Activated T-cell treated with anti-CD3 and anti-CD28 coated beads for 1 hour (primary cell): ENCODE results near the gene YTHDC2.
"Not testable (repeated sequence)": the region's sequence is repeated elsewhere in the genome, so short reads cannot be mapped to it uniquely, and the experiment has no call there.

Source experiments
- DNase-seq: peaks from one replicate; pipeline ENCODE4 v3.0.0-alpha.2; 2020; ENCODE audit warnings: low read depth

The YTHDC2 gene

DNA sequence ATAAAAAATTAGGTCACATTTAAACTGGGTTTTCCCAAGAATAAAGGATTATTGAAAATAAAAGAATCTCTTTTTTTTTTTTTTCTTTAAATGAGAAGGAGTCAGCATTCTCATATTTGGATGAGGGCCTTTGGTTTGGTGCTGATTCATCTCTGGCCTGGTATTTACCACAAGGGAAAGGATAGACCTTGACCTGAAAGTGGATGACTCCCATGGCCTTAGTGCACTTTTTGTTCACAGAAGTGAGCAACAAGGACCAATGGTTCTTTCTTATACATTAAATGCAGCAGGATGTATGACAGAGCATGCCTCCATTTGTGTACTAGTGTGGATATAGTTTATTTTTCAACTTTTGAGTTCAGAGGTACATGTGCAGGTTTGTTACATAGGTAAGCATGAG, 6.9 kb downstream of the YTHDC2 start:
- no peak for DNase-seq

DNA sequence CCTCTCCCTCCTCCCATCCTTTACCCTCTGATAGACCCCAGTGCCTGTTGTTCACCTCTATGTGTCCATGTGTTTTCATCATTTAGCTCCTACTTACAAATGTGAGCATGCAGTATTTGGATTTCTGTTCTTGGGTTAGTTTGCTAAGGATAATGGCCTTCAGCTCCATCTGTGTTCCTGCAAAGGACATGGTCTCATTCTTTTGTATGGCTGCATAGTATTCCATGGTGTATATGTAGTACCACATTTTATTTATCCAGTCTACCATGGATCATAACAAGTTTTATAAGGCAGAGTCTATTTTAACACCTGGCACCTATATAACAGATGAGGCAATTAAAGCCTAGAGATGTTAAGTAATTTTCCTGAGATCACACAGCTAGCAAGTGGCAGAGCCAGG, 7.4 kb downstream of the YTHDC2 start:
- no peak for DNase-seq

DNA sequence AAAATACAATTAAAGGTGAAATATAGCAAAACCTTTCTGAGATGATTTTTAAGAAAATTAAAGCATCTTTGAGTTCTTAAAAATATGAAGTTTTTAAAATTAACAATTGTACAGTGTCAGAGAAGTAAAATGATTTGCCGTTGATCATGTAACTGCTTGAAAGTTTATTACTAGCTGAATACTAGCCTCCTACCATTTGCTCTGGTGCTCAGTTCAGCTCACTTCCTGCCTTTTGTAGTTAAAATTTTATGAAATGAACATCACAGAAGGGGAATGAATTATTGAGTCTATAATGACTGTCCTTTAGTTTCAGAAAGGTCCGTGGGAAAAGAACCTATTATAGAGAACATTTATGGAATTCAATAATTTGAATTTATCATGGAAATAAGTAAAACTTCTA, 9.7 kb downstream of the YTHDC2 start:
- no peak for DNase-seq

DNA sequence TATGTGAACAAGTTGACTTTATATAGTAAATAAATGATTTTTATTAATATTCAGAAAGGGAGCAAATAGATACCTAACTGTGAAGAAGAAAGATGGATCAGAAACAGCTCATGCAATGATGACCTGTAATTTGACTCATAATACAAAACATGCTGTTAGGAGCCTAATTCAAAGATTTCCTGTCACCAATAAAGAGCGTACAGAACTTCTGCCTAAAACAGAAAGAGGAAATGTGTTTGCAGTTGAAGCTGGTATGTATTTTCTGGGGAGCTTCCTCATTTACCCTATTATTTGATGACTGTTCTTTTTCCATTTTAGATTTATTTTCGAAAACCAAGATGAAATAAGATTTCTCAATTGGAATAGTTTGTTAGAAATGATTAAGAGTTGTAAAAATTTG, 11.4 kb downstream of the YTHDC2 start:
- DNase-seq = no peak

DNA sequence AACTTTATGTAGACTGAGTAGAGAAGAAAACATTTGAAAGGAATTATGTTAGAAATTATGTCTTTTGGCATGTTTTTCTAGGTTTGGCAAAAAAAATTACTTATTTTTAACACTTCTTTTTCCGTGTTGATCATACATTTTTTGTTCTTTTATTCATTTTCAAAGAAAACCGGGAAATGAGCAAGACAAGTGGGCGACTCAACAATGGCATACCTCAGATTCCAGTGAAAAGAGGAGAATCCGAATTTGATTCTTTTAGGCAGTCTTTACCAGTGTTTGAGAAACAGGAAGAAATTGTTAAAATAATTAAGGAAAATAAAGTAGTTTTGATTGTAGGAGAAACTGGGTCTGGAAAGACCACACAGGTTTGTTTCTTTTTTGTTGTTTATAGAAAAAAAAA, 12.9 kb downstream of the YTHDC2 start:
- no peak for DNase-seq

DNA sequence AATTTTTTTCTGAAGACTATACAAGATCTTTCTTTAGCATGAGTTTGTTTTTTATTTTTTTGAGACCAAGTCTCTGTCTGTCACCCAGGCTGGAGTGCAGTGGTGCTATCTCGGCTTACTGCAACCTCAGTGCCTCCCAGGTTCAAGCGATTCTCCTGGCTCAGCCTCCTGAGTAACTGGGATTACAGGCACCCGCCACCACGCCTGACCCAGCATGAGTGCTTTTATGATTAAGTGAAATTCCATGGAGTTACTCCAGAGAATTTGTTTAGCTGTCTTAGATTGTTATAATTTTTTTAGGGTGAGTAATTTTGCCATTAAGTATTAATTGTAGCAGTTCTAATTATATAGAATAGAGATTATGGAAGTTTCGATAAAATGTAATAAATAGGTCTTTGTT, 14.3 kb downstream of the YTHDC2 start:
- DNase-seq = no peak

DNA sequence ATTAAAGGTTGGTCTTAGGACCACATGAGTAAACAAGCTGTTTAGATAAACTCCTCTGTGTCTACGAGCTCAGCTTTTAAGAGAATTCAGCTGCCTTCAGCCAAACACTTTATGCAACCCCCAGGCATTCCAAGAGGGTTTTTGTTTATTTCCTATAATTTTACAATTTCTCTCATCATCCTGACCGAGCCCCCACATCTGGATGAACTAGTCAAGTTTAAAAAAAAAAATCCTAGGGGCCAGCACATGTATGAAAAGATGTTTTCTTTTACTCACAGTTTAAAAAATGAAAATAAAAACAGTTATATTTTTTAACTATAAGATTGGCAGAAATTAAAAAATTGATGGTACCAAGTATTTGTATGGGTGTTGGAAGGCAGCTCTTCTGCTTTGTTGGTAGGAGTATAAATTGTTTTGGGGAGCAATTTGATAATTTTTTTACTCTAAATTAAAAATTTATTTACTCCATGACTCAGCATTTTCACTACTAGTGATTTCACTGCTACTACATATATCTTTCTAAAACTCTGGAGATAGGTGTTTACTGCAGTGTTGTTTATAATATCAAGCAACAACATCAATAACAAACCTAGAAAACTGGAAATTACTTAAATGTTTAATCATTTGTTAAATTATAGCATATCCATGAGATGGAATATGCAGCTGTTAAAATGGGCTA, 18.1 kb downstream of the YTHDC2 start:
- DNase-seq = no peak

DNA sequence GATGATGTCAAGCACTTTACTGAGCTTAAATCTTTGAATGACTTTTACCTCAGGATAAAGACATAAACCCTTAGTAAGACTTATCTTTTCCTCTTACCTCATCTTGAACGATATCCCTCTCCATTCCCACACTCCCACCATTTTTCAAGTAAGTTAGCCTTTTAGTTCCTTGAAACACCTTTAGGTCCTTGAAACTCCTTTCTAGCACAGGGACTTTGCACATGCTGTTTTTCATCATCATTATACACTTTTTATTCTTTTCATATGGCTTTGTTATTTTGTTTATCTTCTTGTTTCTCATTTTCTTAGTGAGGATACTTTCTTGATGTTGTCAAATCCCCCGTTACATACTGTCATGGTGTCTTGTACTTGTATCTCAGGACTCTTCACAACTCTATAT, 24.8 kb downstream of the YTHDC2 start:
- DNase-seq = no peak

DNA sequence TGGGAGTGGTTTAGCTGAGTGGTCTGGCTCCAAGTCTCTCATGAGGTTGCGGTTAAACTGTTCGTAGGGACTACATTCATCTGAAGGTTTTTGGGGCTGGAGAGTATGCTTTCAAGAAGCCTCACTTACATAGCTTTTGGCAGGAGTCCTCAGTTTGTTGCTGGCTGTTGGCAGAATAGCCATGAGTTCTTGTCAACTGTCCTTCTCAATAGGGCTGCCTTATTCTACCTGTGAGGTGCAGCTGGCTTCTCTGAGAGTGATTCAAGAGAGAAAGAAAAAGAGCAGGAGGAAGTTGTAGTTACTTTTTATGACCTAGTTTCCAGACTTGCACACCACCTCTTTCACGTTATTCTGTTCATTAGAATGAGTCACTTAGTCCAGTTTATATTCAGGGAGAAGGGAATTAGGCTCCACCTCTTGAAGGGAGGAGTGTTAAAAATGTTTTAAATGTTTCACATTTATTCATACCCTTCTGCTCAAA, 33.2 kb downstream of the YTHDC2 start:
- DNase-seq = no peak

DNA sequence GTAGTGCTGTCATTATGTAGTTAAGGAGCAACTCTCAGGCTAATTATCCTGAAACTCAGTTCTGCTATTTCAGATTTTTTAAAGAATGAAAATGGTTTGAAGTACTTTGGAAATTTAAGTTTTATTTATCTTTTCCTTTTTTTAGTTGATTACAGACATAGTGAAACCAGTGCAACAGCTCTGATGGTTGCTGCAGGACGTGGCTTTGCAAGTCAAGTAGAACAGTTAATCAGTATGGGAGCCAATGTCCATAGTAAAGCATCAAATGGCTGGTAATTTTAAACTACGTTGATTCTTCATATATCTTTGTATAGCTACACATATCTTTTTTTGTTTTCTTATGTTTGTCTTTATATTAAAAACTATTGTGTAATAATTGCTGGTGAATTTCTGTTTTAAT, 34.9 kb downstream of the YTHDC2 start:
- no peak for DNase-seq

DNA sequence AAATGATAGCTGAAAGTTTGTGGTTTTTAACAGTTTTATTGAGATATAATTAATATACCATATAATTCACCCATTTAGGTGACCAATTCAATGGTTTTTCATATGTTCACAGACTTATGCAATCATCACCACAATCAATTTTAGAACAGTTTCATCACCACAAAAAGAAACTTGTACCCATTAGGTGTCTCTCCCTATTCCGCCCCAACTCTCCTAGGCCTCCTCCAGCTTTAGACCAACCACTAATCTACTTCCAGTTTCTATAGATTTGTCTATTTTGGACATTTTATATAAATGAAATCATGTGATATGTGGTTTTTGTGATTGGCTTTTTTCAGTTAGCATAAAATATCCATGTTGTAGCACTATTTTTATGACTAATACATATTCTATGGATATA, 38.6 kb downstream of the YTHDC2 start:
- no peak for DNase-seq

DNA sequence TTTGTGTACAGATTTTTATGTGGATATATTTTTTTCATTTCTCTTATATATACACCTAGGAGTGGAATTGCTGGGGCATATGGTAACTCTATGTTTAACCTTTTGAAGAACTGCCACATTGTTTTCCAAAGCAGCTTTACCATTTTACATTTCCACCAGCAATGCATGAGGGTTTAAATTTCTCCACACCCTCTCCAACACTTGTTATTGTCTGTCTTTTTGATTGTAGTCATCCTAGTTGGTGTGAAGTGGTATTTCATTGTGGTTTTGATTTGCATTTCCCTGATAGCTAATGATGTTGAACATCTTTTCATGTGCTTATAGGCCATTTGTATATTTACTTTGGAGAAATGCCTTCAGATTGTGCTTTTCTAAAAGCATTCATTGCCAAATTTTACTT, 39.1 kb downstream of the YTHDC2 start:
- no peak for DNase-seq

DNA sequence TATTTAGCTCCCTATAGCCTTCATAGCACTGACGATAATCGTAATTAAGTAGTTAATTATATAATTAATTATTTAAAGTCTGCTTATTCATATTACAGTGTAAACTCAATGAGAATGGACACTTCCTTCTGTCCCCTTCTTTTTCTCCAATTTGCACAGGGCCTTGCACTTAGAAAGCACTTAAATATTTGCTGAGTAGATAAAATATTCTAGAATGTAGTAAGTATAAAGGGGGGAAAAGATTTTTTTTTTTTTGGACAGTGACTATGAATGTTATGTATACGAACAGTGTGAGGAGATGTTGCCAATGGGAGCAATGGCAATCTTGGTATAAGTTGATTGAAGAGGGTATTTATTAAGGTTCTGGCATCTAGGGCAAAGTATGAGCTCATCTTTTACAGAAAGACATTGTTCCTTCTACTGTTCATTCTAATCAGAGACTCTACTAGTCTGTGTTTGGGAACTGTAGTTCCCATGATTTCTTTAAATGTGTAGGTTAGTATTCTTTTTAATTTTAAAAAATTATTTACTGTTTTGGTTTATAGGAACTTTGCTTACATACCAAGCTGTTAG, 49.4 kb downstream of the YTHDC2 start:
- no peak for DNase-seq

DNA sequence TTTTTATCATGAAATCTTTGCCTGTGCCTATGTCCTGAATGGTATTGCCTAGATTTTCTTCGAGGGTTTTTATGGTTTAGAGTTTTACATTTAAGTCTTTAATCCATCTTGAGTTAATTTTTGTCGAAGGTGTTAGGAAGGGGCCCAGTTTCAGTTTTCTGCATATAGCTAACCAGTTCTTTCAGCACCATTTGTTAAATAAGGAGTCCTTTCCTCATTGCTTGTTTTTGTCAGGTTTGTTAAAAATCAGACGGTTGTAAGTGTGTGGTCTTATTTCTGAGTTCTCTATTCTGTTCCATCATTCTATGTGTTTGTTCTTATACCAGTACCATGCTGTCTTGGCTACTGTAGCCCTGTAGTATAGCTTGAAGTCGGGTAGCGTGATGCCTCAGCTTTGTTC, 55.9 kb downstream of the YTHDC2 start:
- DNase-seq = no peak

DNA sequence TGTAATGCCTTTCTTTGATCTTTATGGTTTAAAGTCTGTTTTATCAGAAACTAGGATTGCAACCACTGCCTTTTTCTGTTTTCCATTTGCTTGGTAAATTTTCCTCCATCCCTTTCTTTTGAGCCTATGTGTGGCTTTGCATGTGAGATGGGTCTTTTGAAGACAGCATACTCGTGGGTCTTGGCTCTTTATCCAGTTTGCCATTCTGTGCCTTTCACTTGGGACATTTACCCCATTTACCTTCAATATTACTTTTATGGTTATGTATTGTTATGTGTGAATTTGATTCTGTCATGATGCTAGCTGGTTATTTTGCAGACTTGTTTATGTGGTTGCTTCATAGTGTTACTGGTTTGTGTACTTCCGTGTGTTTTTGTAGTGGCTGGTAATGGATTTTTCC, 59.2 kb downstream of the YTHDC2 start:
- DNase-seq = no peak

DNA sequence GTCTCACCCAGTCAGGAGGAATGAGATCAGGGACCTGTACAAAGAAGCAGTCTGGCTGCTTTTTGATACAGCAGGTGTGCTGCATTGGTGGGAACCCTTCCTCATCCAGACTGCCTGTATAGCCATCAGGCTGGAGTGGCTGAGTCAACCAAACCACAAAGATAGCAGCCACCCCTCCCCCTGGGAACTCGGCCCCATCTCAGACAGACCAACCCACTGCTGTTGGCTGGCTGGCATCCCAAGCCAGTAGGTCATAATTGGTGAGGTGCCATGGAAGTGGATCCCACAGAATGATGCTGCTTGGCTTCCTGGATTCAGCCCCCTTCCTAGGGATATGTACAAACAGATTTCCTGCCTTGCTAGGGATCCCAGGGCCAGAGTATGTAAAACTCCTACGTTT, 60.9 kb downstream of the YTHDC2 start:
- DNase-seq = no peak

DNA sequence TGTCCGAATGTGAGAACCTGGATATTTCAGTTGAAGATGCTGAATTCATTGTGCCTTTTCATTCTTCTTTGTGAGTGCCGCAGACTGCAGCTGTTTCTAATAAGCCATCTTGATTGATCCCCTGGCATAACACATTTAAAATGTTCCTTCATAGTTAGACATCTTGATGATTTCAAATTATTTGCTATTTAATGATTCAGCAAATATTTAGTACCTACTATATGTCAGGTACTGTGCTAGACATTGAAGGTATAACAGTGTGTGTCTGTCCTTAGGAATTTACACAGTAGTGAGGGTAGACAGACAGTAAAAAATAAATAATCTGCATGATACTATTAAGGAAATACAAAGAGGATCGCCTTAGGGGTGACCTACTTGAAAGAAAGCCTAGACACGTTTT, 61.6 kb downstream of the YTHDC2 start:
- DNase-seq = no peak

DNA sequence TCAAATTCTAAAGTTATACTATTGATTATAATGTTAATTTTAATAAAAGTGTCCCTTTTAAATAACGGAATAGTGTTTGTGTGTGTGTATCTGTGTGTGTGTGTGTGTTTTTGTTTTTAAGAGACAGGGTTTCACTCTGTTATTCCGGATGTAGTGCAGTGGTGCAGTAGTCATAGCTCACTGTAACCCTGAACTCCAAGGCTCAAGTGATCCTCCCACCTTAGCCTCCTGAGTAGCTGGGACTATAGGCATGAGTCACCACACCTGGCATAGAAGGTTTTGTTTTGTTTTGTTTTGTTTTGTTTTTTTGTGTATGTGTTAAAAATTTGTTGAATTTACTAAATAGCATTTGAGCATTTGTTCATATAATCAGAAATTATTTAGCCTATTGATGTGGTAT, 64.6 kb downstream of the YTHDC2 start:
- DNase-seq = no peak

DNA sequence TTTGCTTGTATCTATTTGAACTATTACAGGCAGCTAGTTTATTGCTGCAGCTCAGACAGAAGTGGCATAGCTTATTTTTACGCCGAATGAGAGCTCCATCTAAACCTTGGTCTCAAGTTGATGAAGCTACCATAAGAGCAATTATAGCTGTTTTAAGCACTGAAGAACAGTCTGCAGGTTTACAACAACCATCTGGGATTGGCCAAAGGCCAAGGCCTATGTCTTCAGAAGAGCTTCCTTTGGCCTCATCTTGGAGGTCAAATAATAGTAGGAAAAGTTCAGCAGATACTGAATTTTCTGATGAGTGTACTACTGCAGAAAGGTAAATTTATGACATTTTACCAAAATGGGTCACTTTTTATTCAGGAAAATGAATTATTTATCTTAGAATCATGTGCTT, 67.9 kb downstream of the YTHDC2 start:
- no peak for DNase-seq

DNA sequence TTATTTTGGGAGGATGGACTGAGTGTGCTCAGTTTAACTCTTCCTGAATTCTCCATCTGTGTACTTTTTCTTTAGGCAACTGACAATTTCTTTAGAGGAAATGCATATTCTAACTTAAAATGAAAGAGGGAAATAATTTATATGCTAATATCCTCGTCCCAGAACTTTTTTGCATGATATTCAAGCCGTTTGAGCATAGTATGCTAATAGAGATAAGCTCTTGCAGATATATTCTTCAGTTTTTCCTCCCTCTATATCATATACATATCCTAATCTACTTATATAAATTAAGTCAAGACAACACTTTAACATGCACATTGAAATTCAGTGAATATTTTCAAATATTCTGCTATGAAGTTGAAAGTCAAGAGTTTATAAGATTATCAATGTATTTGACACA, 84.7 kb downstream of the YTHDC2 start:
- DNase-seq = no peak

DNA sequence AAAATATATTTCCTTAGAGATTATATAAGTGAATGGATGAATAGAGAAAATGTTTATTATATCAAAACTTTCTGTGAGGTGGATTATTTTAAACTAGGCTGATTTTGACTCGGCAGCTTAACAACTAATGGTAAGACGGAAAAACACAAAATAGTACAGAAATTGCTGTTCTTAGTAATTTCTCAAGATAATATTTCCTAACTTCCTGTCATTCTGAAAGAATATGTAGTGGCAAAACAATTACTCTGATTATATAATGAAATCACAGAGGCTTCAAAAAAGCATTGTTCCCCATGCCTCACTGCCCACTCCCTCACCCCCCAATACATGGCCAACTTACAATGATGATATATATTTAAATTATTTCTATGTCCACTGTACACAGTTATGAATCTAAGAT, 85.4 kb downstream of the YTHDC2 start:
- DNase-seq = no peak

DNA sequence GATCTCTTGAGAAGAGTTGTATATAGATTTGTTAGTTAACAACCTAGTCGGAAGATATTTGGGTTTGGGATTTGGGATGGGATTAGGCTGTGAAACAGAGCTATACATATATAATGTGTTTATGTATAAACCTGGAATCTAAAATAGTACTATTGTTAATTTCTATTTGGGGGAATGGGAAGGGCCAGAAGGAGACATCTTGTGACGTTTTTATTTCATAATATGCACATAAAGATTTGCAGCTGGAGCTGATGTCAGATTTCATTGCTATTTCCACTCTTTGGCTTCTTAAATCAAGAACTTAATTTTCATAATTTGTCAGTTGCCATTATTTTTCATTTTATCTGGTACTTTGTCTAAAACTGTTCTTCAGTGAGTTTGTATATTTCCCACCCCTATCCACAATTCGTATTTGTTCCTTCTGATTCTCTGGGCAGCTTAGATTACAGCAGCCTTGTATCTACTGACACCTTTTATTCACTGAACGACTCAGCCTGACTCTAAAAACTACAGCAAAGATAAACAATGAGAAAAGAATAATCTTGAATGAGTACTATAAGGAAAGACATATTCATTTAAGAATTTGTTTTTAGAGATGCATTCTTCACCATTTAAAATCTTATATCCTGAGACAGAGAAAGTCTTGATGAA, 86.9 kb downstream of the YTHDC2 start:
- DNase-seq = no peak

DNA sequence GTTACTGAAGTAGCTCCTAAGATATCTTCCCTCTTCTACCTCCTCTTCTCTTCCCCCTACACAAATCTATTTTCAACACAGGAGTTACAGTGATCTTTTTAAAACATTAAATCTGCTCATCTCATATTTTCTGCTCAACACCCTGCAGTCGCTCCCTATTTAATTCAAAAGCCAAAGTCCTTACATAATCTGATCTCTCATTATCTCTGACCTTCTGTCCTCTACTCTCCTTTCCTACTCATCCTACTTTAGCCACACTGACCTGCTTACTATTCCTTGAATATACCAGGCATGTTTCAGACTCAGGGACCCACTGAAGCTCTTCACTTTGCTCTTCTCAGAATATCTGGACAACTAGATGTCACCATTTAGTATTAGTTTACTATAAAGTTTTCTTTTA, 87.9 kb downstream of the YTHDC2 start:
- no peak for DNase-seq

DNA sequence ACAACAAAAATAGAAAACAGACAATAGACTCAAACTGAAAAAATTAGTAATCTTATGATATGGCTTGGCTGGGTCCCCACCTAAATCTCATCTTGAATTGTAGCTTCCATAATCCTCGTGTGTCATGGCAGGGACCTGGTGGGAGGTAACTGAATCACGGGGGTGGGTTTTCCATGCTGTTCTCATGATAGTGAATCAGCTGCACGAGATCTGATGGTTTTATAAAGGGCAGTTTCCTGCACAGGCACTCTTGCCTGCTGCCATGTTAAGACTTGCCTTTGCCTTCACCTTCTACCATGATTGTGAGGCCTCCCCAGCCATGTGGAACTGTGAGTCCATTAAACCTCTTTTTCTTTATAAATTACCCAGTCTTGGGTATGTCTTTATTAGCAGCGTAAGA, 89.8 kb downstream of the YTHDC2 start:
- DNase-seq = not testable (repeated sequence)
